Stimulated activated CD8-positive, alpha-beta memory T cell treated with anti-CD3 and anti-CD28 coated beads, Interleukin-2, amount 100 ng/mL, for 48 hours (primary cell): ENCODE results near the gene NHSL2.
A peak's percentile ranks its signal among the peaks of the same experiment; 100 is the strongest.

ENCODE experiments used
- DNase-seq, 2 donors: peaks; one replicate each; pipeline ENCODE4 v3.0.0-alpha.2; 2020; ENCODE audit warnings: low read depth in 2 of 2

NHSL2 gene

GRCh38 chrX:71990518-71990917 is 79.9 kb downstream of the NHSL2 start:
- no peak for DNase-seq

DNA sequence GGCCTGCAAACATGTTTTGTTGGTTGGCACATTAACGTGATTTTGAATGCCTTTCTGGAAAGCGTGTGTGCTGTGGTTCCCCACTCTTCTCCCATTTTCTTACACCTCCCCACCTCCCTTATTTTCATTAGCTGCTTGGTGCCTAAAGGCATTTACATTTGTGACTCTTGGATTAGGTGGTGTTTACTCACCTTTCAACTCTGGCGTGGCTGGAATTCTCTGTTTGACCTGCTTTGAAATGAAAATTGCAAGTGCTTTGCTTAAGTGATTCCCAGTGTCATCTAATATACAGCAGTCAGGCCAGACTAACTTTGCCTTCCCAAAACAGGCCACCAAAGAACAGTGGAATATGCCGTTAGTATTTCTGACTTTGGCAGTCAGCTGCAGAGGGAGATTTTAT is 80.5 kb downstream of the NHSL2 start:
- DNase-seq: no peak

DNA sequence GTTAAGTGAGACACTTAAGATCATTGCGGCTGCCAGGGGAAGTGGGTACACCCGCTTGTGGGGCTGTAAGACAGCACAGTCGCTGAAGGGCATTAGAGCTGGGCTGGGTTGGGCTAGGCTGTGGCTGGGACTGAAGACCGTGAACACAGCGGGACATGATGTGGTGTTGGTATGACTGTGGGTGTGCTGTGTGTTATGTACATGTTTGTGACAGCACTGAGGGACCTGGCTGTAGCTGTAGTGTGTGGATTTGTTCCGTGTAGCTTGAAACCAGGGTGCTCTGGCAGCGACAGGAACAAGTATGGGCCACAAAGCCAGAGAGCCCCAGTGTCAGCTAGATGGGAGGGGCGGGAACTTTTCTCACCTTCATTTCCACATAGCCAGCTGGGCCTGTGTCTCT is 82.1 kb downstream of the NHSL2 start:
- peak; percentile 3 to 8 for DNase-seq

DNA sequence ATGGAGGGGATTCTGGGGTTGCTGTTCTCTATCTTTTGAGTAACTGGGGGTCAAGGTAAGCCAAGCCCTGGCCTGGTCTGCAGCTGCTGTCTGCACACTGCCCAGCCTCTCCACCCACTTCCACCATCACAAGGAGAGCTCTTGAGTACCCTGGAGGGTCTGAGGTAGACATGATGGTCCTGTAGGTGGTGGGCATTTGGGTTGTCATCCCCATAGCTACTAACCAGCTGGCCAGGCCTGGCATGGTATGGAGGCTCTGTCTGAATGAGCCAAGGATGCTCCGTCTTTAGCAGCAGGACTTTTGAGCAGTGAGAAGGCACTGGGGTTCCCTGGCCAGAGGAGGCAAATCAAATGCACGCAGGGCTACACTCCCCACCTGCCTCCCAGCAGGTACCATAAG is 82.7 kb downstream of the NHSL2 start:
- DNase-seq: no peak

DNA sequence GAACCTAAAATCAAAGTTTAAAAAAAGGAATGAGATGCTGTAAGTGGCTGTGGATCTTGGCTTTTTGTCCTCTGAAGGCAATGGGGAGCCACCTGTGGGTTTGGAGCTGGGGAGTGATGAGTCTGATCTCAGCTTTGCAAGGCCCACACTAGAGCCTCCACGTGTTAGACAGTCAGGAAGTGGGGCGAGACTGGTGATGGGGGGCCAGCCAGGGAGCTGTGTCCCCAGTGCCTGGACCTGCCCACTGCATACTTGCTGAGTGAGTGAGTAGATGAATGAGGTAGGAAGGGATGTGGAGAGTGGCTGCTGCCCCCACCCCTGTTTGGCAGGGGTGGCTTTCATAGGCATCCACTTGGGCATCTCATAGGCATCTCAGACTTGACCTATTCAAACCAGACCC is 84.0 kb downstream of the NHSL2 start:
- DNase-seq: no peak

DNA sequence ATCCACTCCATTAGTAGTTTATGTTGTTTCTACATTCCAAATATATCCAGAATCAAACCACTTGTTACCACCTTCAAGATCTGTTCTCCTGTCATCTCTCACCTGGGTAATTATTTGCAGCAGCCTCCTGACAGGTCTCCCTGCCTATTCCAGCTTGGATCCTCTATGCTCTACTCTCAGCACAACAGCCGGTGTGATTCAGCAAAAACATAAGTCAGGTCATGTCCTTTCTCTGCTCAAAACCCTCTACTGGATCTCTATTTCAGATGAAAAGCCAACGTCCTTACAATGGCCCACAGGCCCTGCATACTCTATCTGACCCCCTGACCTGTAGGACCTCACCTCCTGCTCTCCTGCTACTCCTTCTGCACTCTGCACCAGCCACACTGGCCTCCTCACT is 84.5 kb downstream of the NHSL2 start:
- no peak for DNase-seq

GRCh38 chrX:71996136-71996535 is 85.5 kb downstream of the NHSL2 start:
- no peak for DNase-seq

DNA sequence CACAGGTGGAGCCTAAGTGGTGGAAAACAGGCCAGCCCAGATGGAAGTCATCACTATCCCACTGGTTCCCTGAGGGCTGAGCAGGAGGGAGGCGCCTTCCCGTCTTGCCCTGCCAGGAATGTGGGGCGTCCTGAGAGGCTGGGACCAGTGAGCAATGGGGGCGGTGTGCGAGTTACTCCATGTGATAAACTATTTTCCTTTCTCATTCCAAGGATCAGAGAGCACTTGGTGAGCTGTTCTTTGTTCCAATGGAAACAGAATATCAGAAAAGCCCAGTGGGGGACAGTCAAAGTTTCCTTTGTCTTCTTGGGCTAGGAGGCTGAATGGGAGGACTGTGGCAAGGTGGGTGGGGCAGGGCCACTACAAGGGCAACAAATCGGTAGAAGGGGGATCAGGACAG is 86.2 kb downstream of the NHSL2 start:
- DNase-seq: no peak

DNA sequence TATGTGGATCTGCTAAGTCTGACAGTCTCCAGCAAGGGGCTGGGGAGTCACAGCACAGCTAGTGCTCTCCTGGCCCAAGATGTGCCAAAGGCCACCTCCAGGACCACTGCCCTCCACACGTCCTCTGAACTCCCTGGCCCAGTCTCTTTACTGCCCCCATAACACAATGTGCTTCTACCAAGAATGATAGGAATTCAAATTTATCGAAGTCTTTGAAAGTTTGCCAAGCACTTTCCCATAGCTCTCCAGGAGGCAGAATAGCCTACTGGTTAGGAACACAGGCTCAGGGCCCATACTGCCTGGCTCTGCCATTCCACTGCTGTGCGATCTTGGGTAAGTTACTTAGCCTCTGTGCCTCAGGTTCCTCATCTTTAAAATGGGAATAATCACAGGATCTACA is 86.7 kb downstream of the NHSL2 start:
- DNase-seq: no peak

- DNase-seq: no peak
Observed at GRCh38 chrX:71998836-71999509, 88.3 kb downstream of the NHSL2 start.

- no peak for DNase-seq
Observed at GRCh38 chrX:71999535-71999934, 88.9 kb downstream of the NHSL2 start.

DNA sequence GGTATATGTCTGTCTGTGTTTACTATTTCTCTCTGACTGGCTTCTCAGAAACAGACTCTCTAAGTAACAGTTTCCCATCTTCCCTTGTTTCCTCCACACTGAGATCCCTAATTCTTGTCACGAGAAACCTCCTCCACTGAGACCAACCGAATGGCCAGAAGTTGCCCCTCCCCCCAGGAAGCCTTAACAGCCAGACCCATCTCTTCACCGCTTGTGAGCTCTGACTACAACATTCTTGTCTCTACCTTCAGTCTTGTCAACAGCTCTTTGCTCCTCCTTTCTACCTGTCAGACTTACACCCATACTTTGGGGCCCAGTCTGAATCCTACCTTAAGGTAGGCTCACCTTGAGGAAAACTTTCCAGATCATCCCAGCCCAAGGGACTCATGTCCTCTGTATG is 90.8 kb downstream of the NHSL2 start:
- no peak for DNase-seq

DNA sequence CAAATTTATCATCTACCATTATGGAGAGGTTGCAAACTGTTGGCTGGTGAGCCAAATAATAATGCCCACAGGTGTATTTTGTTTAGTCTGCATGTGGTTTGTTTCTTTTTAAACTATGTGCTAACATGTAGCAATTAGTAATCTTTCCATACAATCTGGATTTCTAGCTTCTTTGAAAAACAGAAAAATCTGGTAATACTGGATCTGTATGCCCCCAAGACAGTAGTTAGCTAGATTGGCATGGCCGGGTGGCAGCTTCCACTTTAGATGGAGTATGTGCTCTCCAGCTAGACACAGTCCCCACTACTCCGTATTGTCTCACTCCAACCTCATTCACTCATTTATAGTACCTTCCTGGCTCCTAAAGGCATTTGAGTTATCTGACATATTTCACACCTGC is 91.3 kb downstream of the NHSL2 start:
- no peak for DNase-seq

DNA sequence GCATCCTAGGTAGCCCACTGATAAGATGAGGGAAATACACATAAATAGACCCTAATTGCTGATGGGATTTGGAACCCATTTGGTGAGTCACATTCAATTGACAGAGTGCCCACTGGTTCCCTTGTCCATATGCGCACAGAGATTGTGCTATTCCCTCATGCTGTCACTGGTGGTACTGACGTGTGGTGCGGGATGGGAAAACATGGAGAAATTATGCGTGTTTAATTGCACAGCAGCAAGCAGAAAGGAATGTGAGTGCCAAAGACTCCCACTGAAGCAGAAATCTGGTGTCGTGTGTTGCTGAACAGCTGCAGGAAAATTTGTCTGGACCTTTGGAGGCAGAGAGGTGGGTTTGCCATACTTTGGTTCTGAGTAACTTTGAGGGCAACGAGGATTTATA is 92.2 kb downstream of the NHSL2 start:
- DNase-seq: no peak

DNA sequence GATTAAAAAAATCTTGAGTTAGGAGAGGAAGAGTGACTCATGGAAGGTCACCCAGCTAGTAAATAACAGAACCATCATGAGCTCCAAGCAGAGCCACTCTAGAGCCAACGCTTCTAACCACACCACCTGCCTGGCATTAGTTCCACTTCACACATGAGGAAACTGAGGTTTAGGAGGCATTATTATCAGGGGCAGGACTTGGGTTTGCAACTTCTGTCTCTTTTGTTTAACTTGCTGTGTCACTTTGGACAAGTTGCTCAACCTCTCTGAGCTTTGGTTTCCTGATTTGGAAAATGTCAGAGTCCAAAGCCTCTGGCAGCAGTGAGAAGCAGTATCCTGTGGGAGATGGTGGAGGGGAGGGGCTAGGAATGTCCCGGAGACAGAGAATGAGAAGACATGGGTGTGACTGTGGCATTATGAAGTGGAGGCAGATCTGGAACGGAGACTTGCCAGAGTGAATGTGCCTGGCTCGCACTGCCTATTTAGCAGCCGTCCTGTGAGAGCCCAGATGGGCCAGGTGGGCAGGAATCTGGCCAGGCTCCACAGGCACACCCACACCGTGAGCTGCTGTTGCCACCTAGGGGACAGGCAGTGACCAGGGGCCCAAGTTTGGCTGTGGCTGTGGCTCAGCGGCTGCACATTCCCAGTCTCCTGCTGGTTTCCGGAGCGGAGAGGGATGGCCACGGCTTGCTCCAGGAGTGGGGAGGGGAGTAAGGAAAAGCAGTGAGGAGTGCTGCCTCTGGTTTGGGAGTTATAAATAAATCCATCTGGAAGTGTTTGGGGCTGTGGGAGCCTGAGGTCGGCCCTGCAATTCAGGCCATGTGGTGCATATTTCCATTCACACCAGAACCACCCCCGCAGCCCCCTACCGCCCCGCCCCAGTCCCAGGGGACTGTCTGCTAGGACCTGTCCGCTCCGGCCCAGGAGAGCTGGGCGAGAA is 93.4 kb downstream of the NHSL2 start:
- no peak for DNase-seq

DNA sequence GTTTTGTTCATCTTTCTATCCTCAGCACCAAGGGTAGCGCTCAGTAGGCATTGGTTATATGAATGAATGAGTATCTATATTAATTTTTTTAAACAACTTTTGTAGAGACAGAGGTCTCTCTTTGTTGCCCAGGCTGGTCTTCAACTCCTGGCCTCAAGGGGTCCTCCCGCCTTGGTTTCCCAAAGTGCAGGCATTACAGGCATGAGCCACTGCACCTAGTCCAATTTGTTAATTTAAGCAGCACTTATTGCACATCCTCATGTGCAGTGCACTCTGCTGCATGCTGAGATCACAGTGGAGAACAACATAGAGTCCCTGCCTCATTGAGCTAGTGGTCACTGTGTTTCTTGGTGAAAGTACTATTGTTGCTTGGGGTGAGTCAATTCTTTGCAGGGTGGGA is 94.4 kb downstream of the NHSL2 start:
- no peak for DNase-seq

- no peak for DNase-seq
Observed at GRCh38 chrX:72006461-72006860, 95.8 kb downstream of the NHSL2 start.

- DNase-seq: no peak
Observed at GRCh38 chrX:72009731-72010130, 99.1 kb downstream of the NHSL2 start.

- DNase-seq: no peak
Observed at GRCh38 chrX:72011734-72012133, 101.1 kb downstream of the NHSL2 start.

DNA sequence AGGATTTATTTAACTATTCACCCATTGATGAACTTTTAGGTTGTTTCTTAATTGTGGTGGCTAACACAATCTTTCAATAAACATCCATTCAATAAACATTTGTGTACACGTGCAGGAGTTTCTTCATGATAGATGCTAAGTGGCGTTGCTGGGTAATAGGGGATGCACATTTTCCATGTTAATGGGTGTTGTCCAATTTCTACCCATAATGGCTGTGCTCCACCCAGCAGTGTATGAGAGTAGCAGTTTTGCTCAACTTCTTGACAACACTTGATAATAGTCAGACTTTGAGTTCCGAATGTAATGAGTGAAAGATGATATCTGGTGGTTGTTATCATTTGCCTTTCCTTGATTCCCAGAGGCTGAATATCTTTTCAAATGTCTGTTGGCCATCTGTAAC is 104.7 kb downstream of the NHSL2 start:
- no peak for DNase-seq

DNA sequence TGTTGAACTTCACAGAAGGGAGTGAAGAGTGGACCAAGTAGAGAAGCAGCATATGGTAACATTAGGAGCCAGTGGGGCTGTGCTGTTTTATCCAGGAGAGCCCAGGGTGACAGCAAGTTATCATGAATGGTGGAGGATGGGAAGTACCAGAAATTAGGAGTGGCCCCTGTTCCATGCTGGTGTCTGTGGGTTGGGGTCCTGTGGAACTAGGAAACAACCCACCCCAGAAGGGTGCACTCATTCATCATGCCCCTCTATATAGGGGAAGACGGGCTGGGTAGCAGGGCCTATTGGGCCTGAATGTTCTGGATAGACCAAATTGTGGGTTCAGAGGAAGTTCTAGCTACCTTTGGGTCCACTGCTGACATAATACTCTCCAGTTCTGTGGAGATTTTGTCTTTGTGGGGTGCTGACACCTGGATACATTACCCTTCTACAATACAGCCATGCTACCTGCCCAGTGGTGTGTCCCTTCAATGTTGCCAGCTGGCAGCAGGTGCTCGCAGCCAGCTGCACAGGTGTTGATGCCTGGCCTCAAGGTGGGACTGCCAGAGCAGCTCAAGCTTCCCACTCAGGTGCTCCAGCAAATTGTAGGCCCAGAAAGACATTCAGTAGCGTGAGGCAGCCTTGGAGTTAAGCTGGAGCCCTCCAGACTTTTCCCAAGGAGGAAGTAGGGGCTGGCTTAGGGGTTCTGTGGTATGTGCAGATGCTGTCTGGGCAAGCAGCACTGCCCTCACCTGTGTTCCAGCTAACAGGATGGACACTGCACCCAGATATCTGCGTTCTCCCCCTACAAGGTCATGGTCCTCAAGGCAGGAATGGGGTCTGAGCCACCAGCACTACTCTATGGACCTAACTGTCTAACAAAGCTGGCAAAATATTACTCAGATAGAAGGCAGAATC is 106.5 kb downstream of the NHSL2 start:
- no peak for DNase-seq
